Panc1 (cell line): ENCODE measurements around the gene MTSS2. TPM values are rescaled to one million over a fixed set of nuclear protein-coding genes. Genes with fewer than 3 reads are reported as not detected.

Experiments used
- ATAC-seq: fragments of 200-7000 bp; cut with Tn5 transposase; 2 replicates; pipeline ENCODE4 v1.9.1; 2020; ENCODE audit warnings: mild to moderate bottlenecking, moderate library complexity
- BruUV-seq: library from RNA; stranded (reverse); fragments of 400-500 nt; replicated peaks from 2 replicates; lab custom pipeline; 2021; lab: Mats Ljungman, UMichigan
- CTCF ChIA-PET: fragments of 300-600 bp; sonication (Branson Sonifier 250); formaldehyde crosslinking; loops from one replicate; lab custom pipeline; 2022; ENCODE audit warnings: antibody characterized with exemption; lab: Charles Lee
- POLR2A ChIA-PET: fragments of 300-600 bp; sonication (Branson Sonifier 250); formaldehyde crosslinking; loops from one replicate; lab custom pipeline; 2022; ENCODE audit warnings: antibody characterized with exemption; lab: Charles Lee
- DNase-seq: peaks from one replicate; pipeline ENCODE4 v3.0.0-alpha.2; 2010; ENCODE audit warnings: low read depth, low spot score
- H3K27ac ChIP-seq: 2 replicates; pipeline ENCODE4 v1.5.1; 2011; ENCODE audit warnings: mild to moderate bottlenecking, low read length, inconsistent platforms
- H3K27me3 ChIP-seq: fragments of 200-500 bp; sonication (Bioruptor generic); 2 replicates; pipeline ENCODE4 v1.6.0; 2014; ENCODE audit warnings: low read length, inconsistent platforms; ENCODE audit not compliant: control insufficient read depth, insufficient read depth
- H3K36me3 ChIP-seq: fragments of 200-500 bp; sonication (Bioruptor generic); 2 replicates; pipeline ENCODE4 v1.5.1; 2014; ENCODE audit warnings: inconsistent platforms, mild to moderate bottlenecking, low read length, moderate library complexity; ENCODE audit not compliant: control insufficient read depth, insufficient read depth
- H3K4me1 ChIP-seq: 2 replicates; pipeline ENCODE4 v1.5.1; 2011; ENCODE audit warnings: inconsistent platforms, mild to moderate bottlenecking, low read length, moderate library complexity; ENCODE audit not compliant: control insufficient read depth, insufficient read depth
- H3K4me3 ChIP-seq, 2 experiments: 2 replicates each; pipeline ENCODE4 v1.5.1; 2011 to 2012; ENCODE audit warnings: low read depth in 2 of 2, low read length in 2 of 2, mild to moderate bottlenecking in 2 of 2, inconsistent platforms in 1 of 2, moderate library complexity in 1 of 2
- H3K9me3 ChIP-seq: fragments of 200-500 bp; sonication (Bioruptor generic); 2 replicates; pipeline ENCODE4 v1.5.1; 2014; ENCODE audit warnings: low read depth, mild to moderate bottlenecking, inconsistent platforms, low read length, moderate library complexity; ENCODE audit not compliant: control insufficient read depth, insufficient read depth
- CTCF ChIP-seq: fragments of 450-650 bp; IDR thresholded peaks from 2 replicates; pipeline ENCODE4 v1.5.1; 2017; ENCODE audit warnings: mild to moderate bottlenecking
- POLR2AphosphoS5 ChIP-seq: IDR thresholded peaks from 2 replicates; pipeline ENCODE4 v1.6.1; 2012; ENCODE audit warnings: mild to moderate bottlenecking, low read depth, low read length, moderate library complexity
- REST ChIP-seq, 2 experiments: IDR thresholded peaks; 2 replicates each; pipeline ENCODE4 v1.6.1; 2011 to 2012; ENCODE audit warnings: low read depth in 2 of 2, control low read depth in 1 of 2, low read length in 1 of 2, mild to moderate bottlenecking in 1 of 2, moderate library complexity in 1 of 2; ENCODE audit not compliant: insufficient read depth in 1 of 2
- SIN3A ChIP-seq: IDR thresholded peaks from 2 replicates; pipeline ENCODE4 v1.6.1; 2012; ENCODE audit warnings: low read depth, mild to moderate bottlenecking, low read length, moderate library complexity, borderline replicate concordance; ENCODE audit not compliant: insufficient read depth
- TCF7L2 ChIP-seq: IDR thresholded peaks from 2 replicates; pipeline ENCODE4 v1.6.1; 2011; ENCODE audit warnings: mild to moderate bottlenecking, low read depth, low read length, inconsistent platforms
- in situ Hi-C: cut with HindIII; loops from 2 replicates; pipeline ENCODE4 v1.10.0; 2016; ENCODE audit warnings: low sequenced_read_pairs, low pct_unique_long_range_greater_than_20kb
- intact Hi-C: fragments of 100-400 bp; cut with micrococcal nuclease; formaldehyde crosslinking; loops from one replicate; pipeline ENCODE4 v1.10.0; 2022; ENCODE audit not compliant: unreplicated experiment
- total RNA-seq: library from RNA; stranded (reverse); gene quantifications from one replicate; pipeline ENCODE4 v1.2.1, GENCODE V29; 2021; ENCODE audit not compliant: unreplicated experiment

The MTSS2 gene
- total RNA-seq, 1 experiment from 2014 or later, result 55.7 TPM

- no peaks in the 10 kb centered on the region for H3K4me1 ChIP-seq
- H3K4me3 ChIP-seq, result no peak overlapping the region
- intact Hi-C loops, result no loop called here
- no peaks in the 10 kb centered on the region for H3K36me3 ChIP-seq
- ChIA-PET POLR2A (no interaction called here), CTCF (no interaction called here)
- BruUV-seq, result no TSS peak
- no peak for ATAC-seq
- H3K9me3 ChIP-seq, result no peaks in the 10 kb centered on the region
- no peak overlapping the region for H3K27ac ChIP-seq
- in situ Hi-C loops, result no loop called here
- H3K27me3 ChIP-seq, result no peaks in the 10 kb centered on the region
- DNase-seq, result no peak
- TF ChIP-seq SIN3A, result no peak
- TF ChIP-seq CTCF, result no peak
- TF ChIP-seq REST (IDR thresholded peaks at IDR 0.05; ENCODE audit: insufficient read depth in 1 of 2, low read depth in 2 of 2, low read length in 1 of 2), result no peak
- TF ChIP-seq TCF7L2, result no peak
- TF ChIP-seq POLR2AphosphoS5, result no peak
Observed at GRCh38 chr16:70725912-70726828, 40.3 kb upstream of the MTSS2 start.

- ATAC-seq, result no peak
- TF ChIP-seq POLR2AphosphoS5 (no peak), SIN3A (no peak), CTCF (no peak), REST (IDR thresholded peaks at IDR 0.05; ENCODE audit: insufficient read depth in 1 of 2, low read depth in 2 of 2, low read length in 1 of 2) (no peak), TCF7L2 (no peak)
- Histone ChIP-seq H3K27me3 (no peaks in the 10 kb centered on the region), H3K9me3 (no peaks in the 10 kb centered on the region), H3K27ac (no peak overlapping the region), H3K4me1 (no peaks in the 10 kb centered on the region), H3K36me3 (no peaks in the 10 kb centered on the region), H3K4me3 (no peak overlapping the region)
- ChIA-PET POLR2A (no interaction called here), CTCF (no interaction called here)
- intact Hi-C loops (no loop called here), in situ Hi-C loops (no loop called here)
- BruUV-seq, result no TSS peak
- DNase-seq, result no peak
Observed at GRCh38 chr16:70725024-70725911, 39.4 kb upstream of the MTSS2 start.
